Mammary epithelial cell (primary cell): Measurements from ENCODE around the gene ELOB.

ENCODE experiments used
- EZH2 ChIP-seq: IDR thresholded peaks from 2 replicates; pipeline ENCODE4 v1.6.1; 2012; ENCODE audit warnings: low read length, inconsistent platforms, borderline replicate concordance
- TF ChIP-seq, protein P1 (sequence below), 2 donors: IDR thresholded peaks in 1 of 2; conservative IDR thresholded peaks in 1 of 2; 2 replicates each; pipeline ENCODE4 v1.5.1; 2011 to 2012; ENCODE audit warnings: inconsistent platforms in 2 of 2, low read length in 2 of 2, mild to moderate bottlenecking in 2 of 2, control low read depth in 1 of 2, low read depth in 1 of 2; ENCODE audit not compliant: insufficient read depth in 1 of 2; ENCODE audit errors: extremely low read depth in 1 of 2

DNA sequence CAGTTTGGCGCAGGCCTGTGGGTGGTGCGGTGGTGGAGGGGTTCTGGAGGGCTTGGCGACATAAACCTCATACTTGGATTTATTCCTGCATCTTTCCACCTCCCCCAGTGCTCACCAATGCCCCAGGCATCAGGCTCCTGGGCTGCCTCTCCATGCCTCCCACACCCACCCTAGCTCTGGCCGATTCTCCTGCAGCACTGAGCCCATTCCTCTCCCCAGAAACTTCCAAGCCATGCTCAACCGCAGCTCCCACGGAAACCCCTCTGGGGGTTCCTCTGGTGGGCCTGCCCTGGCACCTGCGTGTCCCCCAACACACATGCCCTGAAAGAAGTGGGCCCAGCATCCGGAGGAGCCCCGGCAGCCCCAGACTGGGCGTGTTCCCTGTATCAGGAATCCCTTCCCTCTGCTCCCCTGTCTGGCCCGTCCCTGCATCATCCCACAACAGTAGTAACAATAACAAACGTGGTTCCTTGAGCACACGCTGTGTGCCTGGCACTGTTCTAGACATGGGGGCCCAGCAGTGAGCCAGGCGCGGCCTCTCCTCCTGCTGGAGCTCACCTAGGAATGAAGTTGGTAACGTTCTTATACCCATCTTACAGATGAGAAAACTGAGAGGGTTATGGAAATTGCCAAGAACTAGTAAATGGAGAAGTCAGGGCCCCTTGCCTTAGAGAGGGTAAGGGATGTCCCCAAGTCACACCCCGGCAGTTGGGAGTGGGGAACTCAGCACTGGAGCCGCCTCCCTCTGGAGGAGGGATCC, 42.3 kb upstream of the ELOB start:
- TF ChIP-seq, protein P1, sequence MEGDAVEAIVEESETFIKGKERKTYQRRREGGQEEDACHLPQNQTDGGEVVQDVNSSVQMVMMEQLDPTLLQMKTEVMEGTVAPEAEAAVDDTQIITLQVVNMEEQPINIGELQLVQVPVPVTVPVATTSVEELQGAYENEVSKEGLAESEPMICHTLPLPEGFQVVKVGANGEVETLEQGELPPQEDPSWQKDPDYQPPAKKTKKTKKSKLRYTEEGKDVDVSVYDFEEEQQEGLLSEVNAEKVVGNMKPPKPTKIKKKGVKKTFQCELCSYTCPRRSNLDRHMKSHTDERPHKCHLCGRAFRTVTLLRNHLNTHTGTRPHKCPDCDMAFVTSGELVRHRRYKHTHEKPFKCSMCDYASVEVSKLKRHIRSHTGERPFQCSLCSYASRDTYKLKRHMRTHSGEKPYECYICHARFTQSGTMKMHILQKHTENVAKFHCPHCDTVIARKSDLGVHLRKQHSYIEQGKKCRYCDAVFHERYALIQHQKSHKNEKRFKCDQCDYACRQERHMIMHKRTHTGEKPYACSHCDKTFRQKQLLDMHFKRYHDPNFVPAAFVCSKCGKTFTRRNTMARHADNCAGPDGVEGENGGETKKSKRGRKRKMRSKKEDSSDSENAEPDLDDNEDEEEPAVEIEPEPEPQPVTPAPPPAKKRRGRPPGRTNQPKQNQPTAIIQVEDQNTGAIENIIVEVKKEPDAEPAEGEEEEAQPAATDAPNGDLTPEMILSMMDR (conservative IDR thresholded peaks at IDR 0.05 in 1 of 2, IDR thresholded peaks at IDR 0.05 in 1 of 2; ENCODE audit: extremely low read depth in 1 of 2, insufficient read depth in 1 of 2, low read depth in 1 of 2, low read length in 2 of 2), result no peak
- TF ChIP-seq EZH2, result no peak
